Hindlimb muscle (tissue), 1 donor: Measurements from ENCODE around the gene ZNF503. TPM values are rescaled to one million over a fixed set of nuclear protein-coding genes. Genes with fewer than 3 reads are reported as not detected.

Experiments
- polyA plus RNA-seq: library from polyadenylated mRNA; unstranded; fragments of 120-200 nt; gene quantifications from one replicate; pipeline ENCODE4 v1.2.1, GENCODE V29; 2013; ENCODE audit not compliant: insufficient read length

The ZNF503 gene
- polyA plus RNA-seq, 1 donor = 9.7 TPM

Other genes with a start within 250 kb of the ZNF503 start
- 307 TPM for gene VDAC2, start 191.0 kb downstream of the ZNF503 start, polyA plus RNA-seq
- gene COMTD1, start 165.8 kb downstream of the ZNF503 start, polyA plus RNA-seq = 7.4 TPM
- gene LRMDA, start 29.9 kb upstream of the ZNF503 start, polyA plus RNA-seq = 6.6 TPM